ENCODE measurements around the gene TP73.

- no peak for TF ChIP-seq CTCF (IDR thresholded peaks at IDR 0.05)
- TF ChIP-seq POLR2A (IDR thresholded peaks at IDR 0.05), result no peak
Observed at GRCh38 chr1:3679799-3680453, 27.6 kb downstream of the TP73 start.
